ENCODE data around the gene BCL2. TPM values are rescaled to one million over a fixed set of nuclear protein-coding genes. Genes with fewer than 3 reads are reported as not detected.

BCL2 gene
- polyA plus RNA-seq, 6 donors from 2014 or later = 11.8 to 43.0 (median 30.1) TPM

- H3K36me3 Mint-ChIP-seq = peaks cover 0 to 4% of the 10 kb centered on the region in 2 donors
- H3K27me3 Mint-ChIP-seq = no peaks in the 10 kb centered on the region
- DNase-seq (no peak), ATAC-seq (ENCODE audit: low read depth in 2 of 2) (no peak)
- peak overlapping the region; percentile 60 to 93 (median 88) for H3K4me3 Mint-ChIP-seq
- H3K9me3 Mint-ChIP-seq = peaks cover 0 to 7% (median 0%) of the 10 kb centered on the region in 7 donors
- peak overlapping the region; percentile 98 to 100 (median 99) for H3K27ac Mint-ChIP-seq
- peaks cover 86 to 99% (median 95%) of the 10 kb centered on the region in 3 donors for H3K4me1 Mint-ChIP-seq
Measured at GRCh38 chr18:63158012-63158631, 161.4 kb downstream of the BCL2 start.

GRCh38 chr18:63157293-63158011 lies 162.1 kb downstream of the BCL2 start:
- DNase-seq = peak; percentile 57
- peak overlapping the region; percentile 98 to 100 (median 99) for H3K27ac Mint-ChIP-seq

GRCh38 chr18:63155910-63156773 lies 163.4 kb downstream of the BCL2 start:
- peak overlapping the region; percentile 84 to 99 (median 92) for H3K27ac Mint-ChIP-seq
- no peaks in the 10 kb centered on the region for H3K27me3 Mint-ChIP-seq
- H3K4me3 Mint-ChIP-seq = peak overlapping the region; percentile 24 to 86 (median 78)
- H3K4me1 Mint-ChIP-seq = peaks cover 73 to 90% (median 84%) of the 10 kb centered on the region in 3 donors
- no peak for ATAC-seq (ENCODE audit: low read depth in 2 of 2)
- no peak for DNase-seq
- H3K36me3 Mint-ChIP-seq = peaks cover 0 to 4% of the 10 kb centered on the region in 2 donors
- peaks cover 0 to 4% (median 0%) of the 10 kb centered on the region in 7 donors for H3K9me3 Mint-ChIP-seq

More at GRCh38 chr18:63157293-63158011, 162.1 kb downstream of the BCL2 start:
- Mint-ChIP-seq H3K36me3 (peaks cover 0 to 4% of the 10 kb centered on the region in 2 donors), H3K27me3 (no peaks in the 10 kb centered on the region), H3K9me3 (peaks cover 0 to 4% (median 0%) of the 10 kb centered on the region in 7 donors), H3K4me3 (peak overlapping the region; percentile 60 to 93 (median 88)), H3K4me1 (peaks cover 83 to 98% (median 94%) of the 10 kb centered on the region in 3 donors)
- ATAC-seq (ENCODE audit: low read depth in 2 of 2) = peak; percentile 19 to 38

- H3K4me3 Mint-ChIP-seq = peak overlapping the region; percentile 24 to 86 (median 78)
- no peaks in the 10 kb centered on the region for H3K9me3 Mint-ChIP-seq
- ATAC-seq (ENCODE audit: low read depth in 2 of 2) (peak; percentile 51 to 63), DNase-seq (peak; percentile 81)
- peaks cover 73 to 90% (median 86%) of the 10 kb centered on the region in 3 donors for H3K4me1 Mint-ChIP-seq
- H3K27ac Mint-ChIP-seq = peak overlapping the region; percentile 84 to 98 (median 92)
- no peaks in the 10 kb centered on the region for H3K36me3 Mint-ChIP-seq
- no peaks in the 10 kb centered on the region for H3K27me3 Mint-ChIP-seq
Measured at GRCh38 chr18:63155169-63155852, 164.3 kb downstream of the BCL2 start.

- H3K4me1 Mint-ChIP-seq = peaks cover 66 to 83% (median 80%) of the 10 kb centered on the region in 3 donors
- peak overlapping the region in 6 of 8 donors; percentile 31 to 86 (median 62) for H3K4me3 Mint-ChIP-seq
- DNase-seq = no peak
- ATAC-seq (ENCODE audit: low read depth in 2 of 2) = no peak
- no peaks in the 10 kb centered on the region for H3K36me3 Mint-ChIP-seq
- H3K9me3 Mint-ChIP-seq = no peaks in the 10 kb centered on the region
- no peaks in the 10 kb centered on the region for H3K27me3 Mint-ChIP-seq
- H3K27ac Mint-ChIP-seq = peak overlapping the region; percentile 50 to 98 (median 83)
Measured at GRCh38 chr18:63154350-63155152, 165.0 kb downstream of the BCL2 start.

GRCh38 chr18:63152791-63153190 lies 166.8 kb downstream of the BCL2 start:
- DNase-seq = no peak
- H3K4me1 Mint-ChIP-seq = peaks cover 51 to 69% (median 62%) of the 10 kb centered on the region in 3 donors

GRCh38 chr18:63152096-63152495 lies 167.5 kb downstream of the BCL2 start:
- H3K4me3 Mint-ChIP-seq = no peak overlapping the region
- no peaks in the 10 kb centered on the region for H3K27me3 Mint-ChIP-seq
- H3K9me3 Mint-ChIP-seq = no peaks in the 10 kb centered on the region
- H3K36me3 Mint-ChIP-seq = peaks cover 0 to 4% of the 10 kb centered on the region in 2 donors
- ATAC-seq (ENCODE audit: low read depth in 2 of 2) (no peak), DNase-seq (no peak)
- H3K4me1 Mint-ChIP-seq = peaks cover 47 to 62% (median 55%) of the 10 kb centered on the region in 3 donors
- peak overlapping the region in 2 of 6 donors; percentile 8 to 52 for H3K27ac Mint-ChIP-seq

More at GRCh38 chr18:63152791-63153190, 166.8 kb downstream of the BCL2 start:
- no peak for ATAC-seq (ENCODE audit: low read depth in 2 of 2)
- no peaks in the 10 kb centered on the region for H3K9me3 Mint-ChIP-seq
- H3K27ac Mint-ChIP-seq = peak overlapping the region in 2 of 6 donors; percentile 8 to 14
- H3K36me3 Mint-ChIP-seq = peaks cover 0 to 4% of the 10 kb centered on the region in 2 donors
- H3K27me3 Mint-ChIP-seq = no peaks in the 10 kb centered on the region
- H3K4me3 Mint-ChIP-seq = no peak overlapping the region

- DNase-seq = no peak
- no peak overlapping the region for H3K4me3 Mint-ChIP-seq
- peak overlapping the region in 2 of 6 donors; percentile 52 to 86 for H3K27ac Mint-ChIP-seq
- peaks cover 42 to 57% (median 51%) of the 10 kb centered on the region in 3 donors for H3K4me1 Mint-ChIP-seq
- H3K36me3 Mint-ChIP-seq = peaks cover 0 to 4% of the 10 kb centered on the region in 2 donors
- ATAC-seq (ENCODE audit: low read depth in 2 of 2) = no peak
- H3K9me3 Mint-ChIP-seq = no peaks in the 10 kb centered on the region
- H3K27me3 Mint-ChIP-seq = no peaks in the 10 kb centered on the region
Measured at GRCh38 chr18:63151539-63151938, 168.0 kb downstream of the BCL2 start.

- Mint-ChIP-seq H3K9me3 (no peaks in the 10 kb centered on the region), H3K4me3 (no peak overlapping the region), H3K27ac (peak overlapping the region in 5 of 6 donors; percentile 36 to 89 (median 85)), H3K4me1 (peaks cover 37 to 57% (median 50%) of the 10 kb centered on the region in 3 donors), H3K27me3 (no peaks in the 10 kb centered on the region), H3K36me3 (peaks cover 0 to 4% of the 10 kb centered on the region in 2 donors)
- no peak for ATAC-seq (ENCODE audit: low read depth in 2 of 2)
- no peak for DNase-seq
Measured at GRCh38 chr18:63150942-63151421, 168.6 kb downstream of the BCL2 start.

- Mint-ChIP-seq H3K4me3 (no peak overlapping the region), H3K9me3 (no peaks in the 10 kb centered on the region), H3K27me3 (no peaks in the 10 kb centered on the region), H3K36me3 (peaks cover 0 to 4% of the 10 kb centered on the region in 2 donors), H3K27ac (peak overlapping the region in 4 of 6 donors; percentile 1 to 36 (median 10)), H3K4me1 (peaks cover 31 to 52% (median 50%) of the 10 kb centered on the region in 3 donors)
- no peak for ATAC-seq (ENCODE audit: low read depth in 2 of 2)
- DNase-seq = no peak
Measured at GRCh38 chr18:63150326-63150725, 169.2 kb downstream of the BCL2 start.

- H3K4me1 Mint-ChIP-seq = peaks cover 25 to 47% (median 43%) of the 10 kb centered on the region in 3 donors
- ATAC-seq (ENCODE audit: low read depth in 2 of 2) (no peak), DNase-seq (no peak)
- H3K36me3 Mint-ChIP-seq = peaks cover 0 to 4% of the 10 kb centered on the region in 2 donors
- H3K4me3 Mint-ChIP-seq = no peak overlapping the region
- H3K9me3 Mint-ChIP-seq = no peaks in the 10 kb centered on the region
- H3K27ac Mint-ChIP-seq = peak overlapping the region in 3 of 6 donors; percentile 3 to 62 (median 43)
- H3K27me3 Mint-ChIP-seq = no peaks in the 10 kb centered on the region
Measured at GRCh38 chr18:63149302-63149587, 170.3 kb downstream of the BCL2 start.

All from naive B cell (primary cell).